LNCAP (cell line): ENCODE measurements around the gene PCIF1.

Source experiments
- CTCF ChIP-seq: fragments of 450-650 bp; IDR thresholded peaks from 2 replicates; pipeline ENCODE4 v1.5.1; 2017; ENCODE audit warnings: mild to moderate bottlenecking

PCIF1 gene

GRCh38 chr20:45898285-45898684 is 36.2 kb upstream of the PCIF1 start:
- no peak for TF ChIP-seq CTCF

GRCh38 chr20:45899046-45899835 is 35.2 kb upstream of the PCIF1 start:
- TF ChIP-seq CTCF = no peak

- TF ChIP-seq CTCF = no peak
Observed at GRCh38 chr20:45902199-45902701, 32.2 kb upstream of the PCIF1 start.

- TF ChIP-seq CTCF = no peak
Observed at GRCh38 chr20:45904583-45905504, 29.6 kb upstream of the PCIF1 start.

GRCh38 chr20:45905505-45906079 is 28.9 kb upstream of the PCIF1 start:
- no peak for TF ChIP-seq CTCF

- TF ChIP-seq CTCF = no peak
Observed at GRCh38 chr20:45907219-45907948, 27.1 kb upstream of the PCIF1 start.

- no peak for TF ChIP-seq CTCF
Observed at GRCh38 chr20:45908084-45908483, 26.4 kb upstream of the PCIF1 start.
